Stimulated activated CD8-positive, alpha-beta memory T cell treated with anti-CD3 and anti-CD28 coated beads, Interleukin-7, amount 100 ng/mL, for 4 hours (primary cell): Measurements from ENCODE around the gene ANK3.

ENCODE experiments used
- DNase-seq, 2 donors: peaks; one replicate each; pipeline ENCODE4 v3.0.0-alpha.2; 2020; ENCODE audit warnings: low read depth in 2 of 2

ANK3 gene

DNA sequence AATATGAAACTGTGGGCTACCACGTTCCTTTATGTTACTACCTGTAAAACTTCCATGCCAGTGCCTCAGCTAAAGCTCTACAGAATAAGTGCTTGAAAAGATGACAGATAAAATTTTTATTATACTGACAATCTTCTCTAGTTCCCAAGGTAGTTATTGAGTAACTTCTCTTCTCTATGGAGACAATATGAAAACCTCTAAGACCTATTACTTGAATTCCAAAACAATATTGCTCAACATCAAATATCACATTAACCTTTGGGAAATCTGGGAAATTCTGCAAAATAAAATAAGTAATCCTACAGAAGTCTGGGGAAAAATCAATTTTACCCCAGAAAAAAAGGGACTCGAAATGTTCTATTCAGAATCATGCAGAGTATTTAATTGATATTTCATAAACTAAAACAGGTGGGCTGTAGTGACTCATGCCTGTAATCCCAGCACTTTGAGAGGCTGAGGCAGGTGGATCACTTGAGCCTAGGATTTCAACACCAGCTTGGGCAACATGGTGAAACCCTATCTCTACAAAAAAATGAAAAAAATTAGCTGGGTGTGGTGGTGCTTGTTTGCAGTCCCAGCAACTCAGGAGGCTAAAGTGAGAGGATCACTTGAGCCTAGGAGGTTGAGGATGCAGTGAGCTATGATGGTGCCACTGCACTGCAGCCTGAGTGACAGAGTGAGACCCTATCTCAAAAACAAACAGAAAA is 23.8 kb upstream of the ANK3 start:
- no peak for DNase-seq

DNA sequence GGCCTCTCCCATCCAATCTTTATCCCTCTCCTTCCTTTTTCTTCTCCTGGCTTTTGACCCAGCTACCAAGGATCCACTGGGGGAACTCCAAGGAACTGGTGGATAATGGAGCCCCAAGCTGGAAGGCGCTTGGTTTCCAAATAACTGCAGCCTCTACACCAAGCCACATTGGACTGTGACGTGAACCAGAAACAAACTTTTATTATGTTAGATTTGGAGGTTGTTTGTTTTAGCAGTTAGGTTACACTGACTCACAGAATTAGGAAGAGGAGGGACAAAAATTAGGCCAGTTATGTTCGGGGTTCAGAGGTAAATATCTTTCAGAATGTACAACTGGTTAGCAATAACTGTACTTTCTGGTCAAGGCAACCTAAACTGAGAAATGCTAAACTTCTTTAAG is 21.3 kb upstream of the ANK3 start:
- no peak for DNase-seq

DNA sequence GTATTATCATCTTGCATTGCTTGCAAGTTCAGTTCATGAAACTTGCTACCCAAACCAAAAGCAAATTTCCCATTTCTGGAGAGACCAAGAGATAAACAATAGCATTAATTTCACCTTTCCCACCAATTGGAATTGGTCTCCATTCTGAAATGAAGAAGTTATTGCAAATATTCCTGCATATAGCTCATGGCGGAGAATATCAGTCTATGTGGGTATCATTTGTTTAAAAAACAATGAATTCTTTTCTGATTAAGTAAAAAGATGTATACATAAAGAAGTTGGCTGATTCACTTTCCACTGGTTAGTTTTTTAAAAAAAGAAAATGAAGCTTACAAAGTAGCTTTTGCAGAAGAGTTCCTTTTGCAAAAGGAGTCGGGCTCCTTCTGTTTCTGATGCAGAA is 19.5 kb upstream of the ANK3 start:
- no peak for DNase-seq

DNA sequence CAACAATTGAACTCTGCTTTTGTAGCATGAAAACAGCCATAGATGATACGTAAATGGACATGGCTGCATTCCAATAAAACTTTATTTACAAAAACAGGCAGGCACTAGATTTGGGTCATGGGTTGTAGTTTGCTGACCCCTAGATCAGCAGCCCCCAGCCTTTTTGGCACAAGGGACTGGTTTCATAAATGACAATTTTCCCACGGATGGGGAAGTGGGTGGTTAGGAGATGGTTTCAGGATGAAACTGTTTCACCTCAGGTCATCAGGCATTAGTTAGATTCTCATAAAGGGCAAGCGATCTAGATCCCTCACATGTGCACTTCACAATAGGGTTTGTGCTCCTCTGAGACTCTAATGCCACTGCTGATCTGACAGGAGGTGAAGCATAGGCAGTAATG is 16.5 kb upstream of the ANK3 start:
- DNase-seq, result no peak

DNA sequence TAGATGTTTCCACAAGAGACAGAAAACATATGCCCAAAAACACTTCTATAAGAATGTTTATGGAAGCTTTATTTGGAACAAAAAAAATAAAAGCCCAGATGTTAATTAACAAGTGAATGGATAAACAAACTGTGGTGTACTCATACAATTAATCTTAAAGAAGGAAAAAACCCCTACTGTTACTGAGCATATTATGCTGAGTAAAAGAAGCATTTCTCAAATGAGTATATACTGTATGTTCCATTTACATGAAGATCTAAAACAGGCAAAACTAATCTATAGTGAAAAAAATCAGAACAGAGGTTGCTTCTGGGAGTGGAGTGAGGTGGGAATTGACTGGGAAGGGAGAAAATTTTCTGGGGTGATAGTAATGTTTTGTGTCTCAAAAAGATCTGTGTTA is 15.5 kb upstream of the ANK3 start:
- no peak for DNase-seq

DNA sequence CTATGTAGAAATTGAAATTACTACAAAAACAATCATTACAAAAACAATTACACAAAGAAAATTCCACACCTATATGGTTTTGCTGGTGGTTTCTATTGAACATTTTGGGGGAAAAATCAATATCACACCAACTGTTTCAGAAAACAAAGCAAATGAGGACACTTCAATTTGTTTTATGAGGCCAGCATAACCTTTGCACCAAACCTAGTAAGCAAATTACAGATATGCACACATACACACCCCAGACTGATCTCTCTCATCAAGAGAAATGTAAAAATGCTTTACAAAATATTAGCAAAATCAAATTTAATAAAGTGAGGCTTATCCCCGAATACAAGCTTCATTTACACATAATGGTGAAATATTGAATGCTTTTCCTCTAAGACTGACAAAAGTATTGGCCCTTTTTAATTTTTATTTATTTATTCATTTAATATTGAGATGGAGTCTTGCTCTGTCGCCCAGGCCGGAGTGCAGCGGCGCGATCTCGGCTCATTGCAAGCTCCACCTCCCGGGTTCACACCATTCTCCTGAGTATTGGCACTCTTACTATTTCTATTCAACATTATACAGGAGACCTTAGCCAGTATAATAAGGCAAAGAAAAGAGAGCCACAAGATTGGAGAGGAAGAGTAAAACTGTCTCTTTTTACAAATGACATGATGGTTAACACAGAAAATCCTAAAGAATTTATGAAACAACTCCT is 13.6 kb upstream of the ANK3 start:
- no peak for DNase-seq

DNA sequence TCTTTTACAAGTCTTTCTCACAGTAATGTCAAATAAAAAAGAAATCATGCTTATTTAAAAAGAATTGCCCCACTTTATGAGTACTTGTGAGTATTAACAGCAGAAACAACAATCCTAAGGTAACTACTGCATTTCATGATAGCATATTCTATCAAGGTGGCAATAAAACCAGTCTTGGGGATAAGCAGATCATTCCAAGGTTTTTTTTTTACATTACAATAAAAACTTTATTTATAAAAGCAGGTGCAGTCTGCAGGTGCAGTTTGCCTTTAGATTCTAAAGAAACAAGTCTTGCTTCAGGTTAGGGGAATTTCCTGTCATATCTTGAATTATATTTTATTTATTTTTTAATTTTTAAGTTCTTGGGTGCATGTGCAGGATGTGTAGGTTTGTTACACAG is 10.7 kb upstream of the ANK3 start:
- no peak for DNase-seq

DNA sequence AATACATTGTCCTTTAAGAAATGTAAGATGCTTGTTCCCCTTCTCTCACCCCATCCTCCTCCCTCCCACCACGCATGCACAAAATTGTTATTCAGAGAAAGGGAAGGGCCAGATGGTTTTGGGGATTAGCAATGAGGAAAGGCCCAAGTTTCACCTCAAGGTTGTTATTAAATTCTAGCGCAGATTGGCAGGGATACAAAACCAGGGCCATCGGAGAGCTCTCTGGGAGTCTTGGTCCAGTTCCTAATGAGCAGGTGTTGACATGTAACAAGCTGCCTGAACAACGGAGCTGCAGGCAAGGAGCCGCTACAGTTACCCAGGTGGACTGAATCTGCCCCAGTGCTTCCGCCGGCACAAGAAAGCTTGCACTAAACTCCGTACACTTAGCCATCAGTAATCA is 9.7 kb upstream of the ANK3 start:
- no peak for DNase-seq

DNA sequence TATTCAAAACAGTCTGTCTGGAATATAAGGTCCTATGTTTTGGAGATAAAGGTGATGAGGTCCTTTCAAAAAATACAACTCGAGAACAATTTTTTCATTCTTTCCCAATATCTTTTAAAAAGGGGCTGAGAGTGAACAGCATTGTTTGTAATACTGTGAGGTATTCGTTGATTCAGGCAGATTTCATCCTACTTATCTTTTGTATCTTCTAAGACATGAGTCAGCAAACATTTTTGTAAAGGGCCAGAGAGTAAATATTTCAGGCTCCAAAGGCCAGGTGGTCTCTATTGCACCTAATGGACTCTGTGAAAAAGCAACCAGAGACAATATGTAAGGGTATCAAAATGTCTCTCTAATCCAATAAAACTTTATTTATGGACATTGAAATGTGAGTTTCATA is 8.1 kb upstream of the ANK3 start:
- no peak for DNase-seq

DNA sequence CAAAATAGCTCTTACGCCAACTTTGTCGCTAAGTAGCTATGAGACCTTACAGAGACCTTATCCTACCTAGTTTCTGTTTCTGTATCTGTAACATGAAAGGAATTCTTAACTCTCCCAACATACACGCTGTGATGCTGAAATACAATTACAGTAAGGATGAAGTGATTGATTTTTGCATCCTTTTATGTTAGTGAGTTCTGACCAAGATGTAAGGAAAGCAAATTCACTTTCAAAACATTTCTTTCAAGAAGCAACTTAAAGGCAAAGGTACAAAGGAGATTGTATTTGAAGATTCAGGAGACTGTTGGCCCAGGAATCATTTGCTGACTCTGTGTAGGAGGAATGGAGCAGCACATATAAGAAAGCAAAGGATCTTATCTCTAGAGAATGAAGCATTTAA is 7.1 kb upstream of the ANK3 start:
- DNase-seq, result no peak

DNA sequence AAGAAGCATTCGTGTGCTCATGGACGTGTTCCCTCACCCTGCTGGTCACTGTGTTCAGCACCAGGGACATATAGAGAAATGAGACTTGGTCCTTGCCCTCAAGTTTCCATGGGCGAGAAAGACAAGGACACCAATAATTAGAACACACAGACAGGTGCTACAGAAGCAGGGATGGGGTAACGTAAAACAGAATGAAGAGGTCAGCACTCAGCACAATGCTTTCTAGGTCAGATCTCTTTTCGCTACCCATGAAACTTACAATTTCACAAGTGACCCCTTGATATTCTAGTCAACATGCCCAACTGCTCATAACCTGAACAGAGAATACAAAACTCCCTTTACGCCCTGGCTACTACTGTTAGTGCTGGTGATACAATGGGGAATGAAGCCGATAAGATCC is 6.0 kb upstream of the ANK3 start:
- no peak for DNase-seq

DNA sequence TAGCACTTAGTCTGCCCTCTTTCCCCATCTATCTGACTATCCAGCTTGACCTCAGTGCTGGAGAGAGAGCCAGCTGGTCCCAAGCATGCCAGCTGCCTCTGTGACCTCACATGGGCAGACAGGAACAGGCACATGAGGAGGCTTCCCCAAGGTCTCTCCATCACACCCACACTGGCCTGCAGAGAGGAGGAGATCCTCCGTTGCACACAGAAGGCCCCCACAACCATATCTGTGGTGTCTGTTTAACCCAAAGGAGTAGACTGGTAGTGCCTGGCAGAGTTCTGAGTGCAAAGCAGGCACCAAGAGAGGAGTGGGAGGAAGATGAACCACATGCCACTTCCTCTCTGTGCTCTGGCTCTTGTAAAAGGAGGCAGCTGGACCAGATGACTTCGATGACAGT is 4.8 kb upstream of the ANK3 start:
- no peak for DNase-seq

DNA sequence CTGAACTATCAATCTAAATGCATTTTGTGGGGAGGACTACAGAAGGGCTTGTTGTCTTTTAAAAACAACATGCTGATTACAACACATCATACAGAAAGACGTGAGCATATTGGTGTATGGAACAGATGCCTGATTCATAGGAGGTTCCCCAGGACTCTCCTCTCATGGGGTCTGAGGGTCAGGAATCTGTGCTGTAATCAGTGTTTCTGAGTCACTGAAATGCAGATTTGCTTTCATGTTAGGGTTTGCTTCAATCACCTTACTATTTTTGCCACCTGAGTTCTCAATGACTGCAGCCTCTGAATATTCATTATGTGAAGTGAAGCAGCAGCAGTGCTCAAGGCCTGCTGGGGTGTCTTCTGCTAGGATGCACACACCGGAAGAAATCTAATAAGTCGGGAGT is 550 bp upstream of the ANK3 start:
- DNase-seq, result no peak

DNA sequence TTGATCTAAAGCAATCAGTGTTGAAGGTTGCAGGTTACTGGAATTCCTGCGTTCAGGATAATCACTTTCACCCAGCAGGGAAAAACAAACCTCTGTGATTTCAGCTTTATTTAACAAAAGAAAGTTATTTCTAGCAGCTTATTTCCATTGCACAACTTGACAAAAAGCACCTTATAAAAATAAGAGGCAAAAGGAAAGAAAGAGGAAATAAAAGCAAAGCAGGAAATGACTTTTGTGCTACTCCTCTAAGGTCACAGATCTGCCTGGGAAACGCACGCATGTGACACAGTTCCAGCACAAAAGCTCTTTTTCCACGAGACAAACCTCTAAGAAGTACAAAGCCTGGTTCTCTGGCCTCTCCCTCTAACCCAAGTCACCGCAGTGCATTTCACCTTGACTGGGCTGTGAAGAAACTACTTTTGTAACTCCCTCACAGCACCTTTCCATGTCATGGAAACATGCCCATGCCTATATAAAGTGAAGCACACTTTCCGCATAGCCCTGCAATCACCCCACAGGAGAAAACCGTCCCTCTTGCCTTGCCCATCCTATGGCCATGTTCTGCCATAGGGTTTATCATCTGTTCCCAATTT is 870 bp downstream of the ANK3 start:
- no peak for DNase-seq

DNA sequence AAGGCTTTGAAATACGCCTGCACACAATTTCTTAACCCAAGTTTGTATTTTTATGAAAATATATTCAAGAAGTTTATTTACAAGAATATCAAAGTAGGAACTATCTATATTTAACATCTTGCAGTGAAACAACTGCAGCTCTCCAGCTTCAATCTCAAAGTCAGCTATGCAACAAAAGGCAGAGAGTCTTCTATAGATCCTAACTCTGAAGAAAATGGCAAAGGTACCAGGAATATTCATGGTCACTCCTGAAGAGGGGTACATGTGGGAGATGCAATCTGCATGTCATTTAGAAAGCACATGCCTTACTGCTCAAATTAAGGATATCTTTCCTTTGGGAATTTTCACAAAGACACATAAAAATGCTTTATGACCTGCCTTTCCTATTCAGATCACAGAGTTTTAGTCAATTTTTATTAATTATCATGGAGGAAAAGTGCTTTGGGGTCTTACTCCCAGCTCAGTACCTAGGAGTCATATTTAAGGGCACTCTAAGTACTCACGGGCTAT is 1.5 kb downstream of the ANK3 start:
- DNase-seq, result no peak

DNA sequence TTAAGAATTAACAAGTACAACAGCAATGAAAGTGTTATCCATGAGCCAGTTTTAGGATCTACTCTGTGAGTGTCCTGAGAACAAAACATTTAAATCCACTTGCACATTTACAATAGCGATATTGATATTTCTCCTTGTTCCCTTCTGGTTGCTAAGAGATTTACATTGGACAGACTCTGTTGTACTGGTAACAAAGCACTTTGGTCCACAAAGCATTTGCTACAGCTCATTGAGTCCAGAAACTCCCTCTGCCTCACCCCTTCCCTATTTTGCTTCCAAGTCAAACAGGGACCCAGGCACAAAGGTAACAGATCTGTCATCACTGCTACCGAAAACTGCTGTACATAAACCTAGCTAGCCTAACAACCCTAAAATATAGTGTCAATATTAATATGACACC is 2.1 kb downstream of the ANK3 start:
- DNase-seq, result no peak

DNA sequence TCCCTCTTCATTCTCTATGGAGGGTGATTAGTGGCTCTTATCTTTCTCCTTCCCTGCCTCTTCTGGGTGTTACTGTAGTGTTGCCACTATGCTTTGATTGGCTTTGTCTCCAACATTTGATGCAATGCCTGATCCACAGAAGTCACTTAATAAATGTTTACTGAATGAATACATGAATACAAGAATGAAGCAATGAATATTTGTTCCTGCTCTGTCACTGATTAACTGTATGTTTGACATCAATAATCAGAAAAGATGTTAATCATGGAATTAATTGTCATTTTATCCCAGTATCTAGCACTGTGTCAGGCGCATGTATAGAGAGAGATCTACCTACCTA is 4.3 kb downstream of the ANK3 start:
- DNase-seq, result no peak

DNA sequence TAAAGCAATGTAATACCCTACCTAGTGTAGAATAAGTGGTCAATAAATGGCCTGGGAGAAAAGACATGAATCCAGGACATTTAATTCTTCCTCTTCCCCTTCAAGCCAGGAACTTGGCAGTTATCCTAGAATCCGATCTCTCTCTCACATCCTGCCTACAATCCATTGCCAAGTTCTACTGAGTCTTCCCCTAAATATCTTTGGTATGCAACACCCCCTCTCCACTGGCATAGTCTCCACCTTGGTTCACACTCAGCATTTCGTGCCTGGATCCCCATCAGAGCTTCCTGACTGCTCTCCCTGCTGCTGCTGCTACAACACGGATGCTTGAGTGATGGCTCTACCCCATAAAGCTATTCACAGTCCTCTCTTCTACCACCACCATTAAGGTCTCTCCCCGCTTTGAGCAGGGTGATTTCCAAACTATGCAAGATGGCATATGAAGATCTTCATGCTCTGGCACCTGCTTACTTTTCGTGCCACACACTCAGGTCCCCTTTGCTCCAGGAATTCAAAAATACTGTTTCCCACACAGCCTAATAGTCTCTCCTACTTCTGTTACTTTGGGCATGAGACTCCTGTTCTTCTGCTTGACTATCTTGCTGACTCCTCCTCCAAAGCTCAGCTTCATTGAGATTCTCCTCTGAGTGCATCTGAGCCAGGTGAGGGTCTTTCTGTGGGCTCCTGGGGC is 4.8 kb downstream of the ANK3 start:
- no peak for DNase-seq

DNA sequence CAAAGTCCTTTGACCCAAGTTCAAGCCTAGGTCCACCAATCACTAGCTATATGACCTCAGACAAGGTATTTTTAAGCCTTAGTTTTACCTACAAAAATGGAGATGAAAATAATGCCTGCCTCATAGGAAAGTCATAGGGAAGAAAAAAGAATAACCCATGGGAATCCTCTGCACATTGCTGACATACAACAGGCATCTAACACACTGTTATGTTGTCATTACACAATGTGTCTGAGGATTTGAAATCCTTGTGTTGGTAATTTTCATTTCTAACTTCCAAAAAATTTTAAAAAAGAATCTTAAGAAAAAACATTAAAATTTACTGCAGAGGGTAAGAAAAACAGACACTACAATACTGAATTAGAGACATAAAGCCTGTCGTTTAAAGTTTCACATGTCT is 5.7 kb downstream of the ANK3 start:
- no peak for DNase-seq

DNA sequence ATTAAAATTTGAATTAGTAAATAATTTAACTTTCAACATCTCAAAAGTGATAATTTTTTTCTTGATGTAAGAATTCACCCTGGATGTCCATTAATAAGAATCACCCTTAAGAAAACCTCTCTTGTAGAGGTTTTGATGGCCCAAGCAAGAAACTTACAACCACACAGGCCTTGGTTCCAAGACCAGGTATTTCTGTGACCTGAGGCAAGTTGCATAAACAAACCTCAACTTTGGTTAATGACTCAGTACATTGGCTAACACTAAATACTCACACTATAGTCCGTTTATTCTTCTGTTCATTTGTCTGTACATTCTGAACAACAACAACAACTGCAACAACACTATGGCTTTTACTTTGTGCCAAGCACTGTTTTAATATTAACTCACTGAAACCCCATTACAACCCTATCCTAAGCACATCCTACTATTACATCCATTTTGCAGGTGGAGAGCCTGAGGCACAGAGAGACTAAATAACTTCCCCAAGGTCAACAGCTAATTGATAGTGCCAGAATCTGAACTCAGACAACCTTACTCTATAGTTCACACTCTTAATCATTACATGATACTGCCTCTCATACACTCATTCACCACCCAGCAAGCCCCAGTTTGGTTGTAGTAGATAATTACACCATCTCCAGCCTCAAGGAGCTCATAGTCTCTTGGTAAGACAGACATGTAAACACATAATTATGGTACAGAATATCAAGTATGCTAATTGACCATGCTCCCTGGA is 6.6 kb downstream of the ANK3 start:
- no peak for DNase-seq

DNA sequence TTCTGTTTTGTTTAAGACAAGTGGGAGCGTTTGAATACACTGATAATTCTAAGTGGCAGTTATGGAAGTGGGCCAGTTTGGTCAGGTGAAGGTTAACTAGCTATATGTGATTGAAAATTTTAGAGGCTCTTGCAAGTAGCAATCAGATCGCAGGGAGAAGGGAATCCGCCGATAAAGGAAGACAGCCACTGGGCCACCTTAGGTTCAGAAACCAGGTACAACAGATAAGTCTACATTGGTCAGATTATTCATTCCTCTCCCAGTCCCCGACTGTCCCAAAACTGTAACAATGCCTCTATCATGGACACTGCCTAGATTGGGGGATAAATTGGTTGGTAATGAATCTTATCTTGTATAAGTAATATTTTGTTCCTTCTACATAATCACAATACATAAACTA is 8.9 kb downstream of the ANK3 start:
- DNase-seq, result no peak

DNA sequence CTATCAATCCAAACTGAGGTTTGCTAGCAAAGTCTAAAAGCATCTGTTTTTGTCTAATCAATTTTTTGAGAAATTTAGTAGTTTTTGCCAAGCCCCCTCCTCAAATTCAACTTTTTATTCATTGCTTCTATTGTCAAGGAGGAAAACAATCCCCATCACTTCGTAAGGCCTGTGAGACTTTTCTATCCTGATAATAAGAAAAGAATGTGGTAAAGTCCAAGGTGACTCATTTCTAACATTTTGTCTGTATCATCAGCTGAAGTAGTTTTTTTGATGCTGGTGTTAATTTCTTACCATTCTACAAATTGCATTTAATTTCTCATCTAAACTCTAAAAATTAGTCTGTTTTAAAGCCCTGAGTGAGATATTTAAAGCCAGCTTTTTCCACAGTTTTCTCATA is 11.7 kb downstream of the ANK3 start:
- no peak for DNase-seq
